ENCODE data around the gene ATP8B3.

Gene ATP8B3

GRCh38 chr19:1790054-1790792 lies 21.9 kb downstream of the ATP8B3 start:
- no peaks in the 10 kb centered on the region; the same call in 1 of the 2 replicates for H3K27me3 ChIP-seq (replicated peaks; ENCODE audit: control insufficient read depth, insufficient read depth, low read length)
- no peak overlapping the region for H3K4me3 ChIP-seq (replicated peaks; ENCODE audit: low read depth, low read length)
- TF ChIP-seq CTCF (IDR thresholded peaks at IDR 0.05; ENCODE audit: insufficient read depth, low read length, poor library complexity, severe bottlenecking), result no peak
- no peak for DNase-seq (ENCODE audit: extremely low read depth, insufficient read length)
- no peaks in the 10 kb centered on the region for H3K36me3 ChIP-seq (ENCODE audit: control insufficient read depth, insufficient read depth, low read length)

GRCh38 chr19:1789261-1790041 lies 22.6 kb downstream of the ATP8B3 start:
- H3K36me3 ChIP-seq (ENCODE audit: control insufficient read depth, insufficient read depth, low read length), result no peaks in the 10 kb centered on the region
- H3K27me3 ChIP-seq (replicated peaks; ENCODE audit: control insufficient read depth, insufficient read depth, low read length), result no peaks in the 10 kb centered on the region; the same call in 1 of the 2 replicates
- DNase-seq (ENCODE audit: extremely low read depth, insufficient read length), result no peak
- H3K4me3 ChIP-seq (replicated peaks; ENCODE audit: low read depth, low read length), result no peak overlapping the region
- TF ChIP-seq CTCF (IDR thresholded peaks at IDR 0.05; ENCODE audit: insufficient read depth, low read length, poor library complexity, severe bottlenecking), result no peak

DNA sequence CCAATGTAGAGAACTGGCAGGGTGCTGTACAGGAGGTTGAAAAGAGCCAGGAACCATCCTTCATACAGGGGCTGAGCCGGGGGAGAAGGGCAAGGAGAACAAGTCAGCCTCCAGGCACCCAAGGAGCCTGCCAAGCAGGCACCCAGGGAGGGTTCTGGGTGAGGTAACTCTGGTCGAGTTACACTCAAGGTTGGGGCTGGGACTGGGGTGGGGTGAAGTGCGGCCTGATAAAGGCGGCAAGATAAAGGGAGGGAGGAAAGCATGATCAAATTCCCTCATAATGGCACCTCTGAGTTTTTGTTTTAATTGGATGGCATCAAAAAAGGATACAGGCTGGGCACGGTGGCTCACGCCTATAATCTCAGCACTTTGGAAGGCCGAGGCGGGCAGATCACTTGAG lies 25.0 kb downstream of the ATP8B3 start:
- no peak for DNase-seq (ENCODE audit: extremely low read depth, insufficient read length)
- TF ChIP-seq CTCF (IDR thresholded peaks at IDR 0.05; ENCODE audit: insufficient read depth, low read length, poor library complexity, severe bottlenecking), result no peak
- H3K4me3 ChIP-seq (replicated peaks; ENCODE audit: low read depth, low read length), result no peak overlapping the region
- H3K27me3 ChIP-seq (replicated peaks; ENCODE audit: control insufficient read depth, insufficient read depth, low read length), result no peaks in the 10 kb centered on the region; the same call in 1 of the 2 replicates
- no peaks in the 10 kb centered on the region for H3K36me3 ChIP-seq (ENCODE audit: control insufficient read depth, insufficient read depth, low read length)

GRCh38 chr19:1786668-1787067 lies 25.4 kb downstream of the ATP8B3 start:
- Histone ChIP-seq H3K4me3 (replicated peaks; ENCODE audit: low read depth, low read length) (no peak overlapping the region), H3K27me3 (replicated peaks; ENCODE audit: control insufficient read depth, insufficient read depth, low read length) (no peaks in the 10 kb centered on the region; the same call in 1 of the 2 replicates), H3K36me3 (ENCODE audit: control insufficient read depth, insufficient read depth, low read length) (no peaks in the 10 kb centered on the region)
- TF ChIP-seq CTCF (IDR thresholded peaks at IDR 0.05; ENCODE audit: insufficient read depth, low read length, poor library complexity, severe bottlenecking), result no peak
- DNase-seq (ENCODE audit: extremely low read depth, insufficient read length), result no peak

- Histone ChIP-seq H3K4me3 (replicated peaks; ENCODE audit: low read depth, low read length) (no peak overlapping the region), H3K36me3 (ENCODE audit: control insufficient read depth, insufficient read depth, low read length) (no peaks in the 10 kb centered on the region), H3K27me3 (replicated peaks; ENCODE audit: control insufficient read depth, insufficient read depth, low read length) (no peaks in the 10 kb centered on the region; the same call in 1 of the 2 replicates)
- DNase-seq (ENCODE audit: extremely low read depth, insufficient read length), result no peak
- no peak for TF ChIP-seq CTCF (IDR thresholded peaks at IDR 0.05; ENCODE audit: insufficient read depth, low read length, poor library complexity, severe bottlenecking)
These were observed 26.8 kb downstream of the ATP8B3 start for GRCh38 chr19:1785310-1785709.
